ENCODE results near the gene KANSL1. TPM values are rescaled to one million over a fixed set of nuclear protein-coding genes. Genes with fewer than 3 reads are reported as not detected.
"Not testable (repeated sequence)": the region's sequence is repeated elsewhere in the genome, so short reads cannot be mapped to it uniquely, and the experiment has no call there.

Gene KANSL1
- total RNA-seq, 1 donor from 2014 or later, result 154 TPM

DNA sequence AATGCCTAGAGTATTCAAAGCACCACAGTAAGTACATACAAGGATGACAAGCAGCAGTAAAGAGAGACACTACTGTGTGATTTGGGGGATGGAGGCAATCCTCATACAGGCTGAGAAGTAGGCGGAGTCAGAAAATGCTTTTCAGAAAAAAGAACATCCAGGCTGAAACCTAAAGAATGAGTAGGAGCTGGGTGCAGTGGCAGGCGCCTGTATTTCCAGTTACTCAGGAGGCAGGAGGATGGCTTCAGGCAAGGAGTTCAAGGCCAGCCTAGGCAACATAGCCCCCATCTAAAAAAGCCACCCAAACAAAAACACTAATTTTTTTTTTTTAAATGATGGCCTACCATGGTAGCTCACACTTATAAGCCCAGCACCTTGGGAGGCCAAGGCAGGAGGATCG, 10.3 kb downstream of the KANSL1 start:
- peak overlapping the region; percentile 2 for H3K27ac Mint-ChIP-seq (ENCODE audit: unreplicated experiment)
- H3K9me3 Mint-ChIP-seq (ENCODE audit: unreplicated experiment), result no peaks in the 10 kb centered on the region
- H3K36me3 Mint-ChIP-seq (ENCODE audit: low read depth, unreplicated experiment), result peaks cover 4% of the 10 kb centered on the region
- TF ChIP-seq, protein P1, sequence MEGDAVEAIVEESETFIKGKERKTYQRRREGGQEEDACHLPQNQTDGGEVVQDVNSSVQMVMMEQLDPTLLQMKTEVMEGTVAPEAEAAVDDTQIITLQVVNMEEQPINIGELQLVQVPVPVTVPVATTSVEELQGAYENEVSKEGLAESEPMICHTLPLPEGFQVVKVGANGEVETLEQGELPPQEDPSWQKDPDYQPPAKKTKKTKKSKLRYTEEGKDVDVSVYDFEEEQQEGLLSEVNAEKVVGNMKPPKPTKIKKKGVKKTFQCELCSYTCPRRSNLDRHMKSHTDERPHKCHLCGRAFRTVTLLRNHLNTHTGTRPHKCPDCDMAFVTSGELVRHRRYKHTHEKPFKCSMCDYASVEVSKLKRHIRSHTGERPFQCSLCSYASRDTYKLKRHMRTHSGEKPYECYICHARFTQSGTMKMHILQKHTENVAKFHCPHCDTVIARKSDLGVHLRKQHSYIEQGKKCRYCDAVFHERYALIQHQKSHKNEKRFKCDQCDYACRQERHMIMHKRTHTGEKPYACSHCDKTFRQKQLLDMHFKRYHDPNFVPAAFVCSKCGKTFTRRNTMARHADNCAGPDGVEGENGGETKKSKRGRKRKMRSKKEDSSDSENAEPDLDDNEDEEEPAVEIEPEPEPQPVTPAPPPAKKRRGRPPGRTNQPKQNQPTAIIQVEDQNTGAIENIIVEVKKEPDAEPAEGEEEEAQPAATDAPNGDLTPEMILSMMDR (IDR thresholded peaks at IDR 0.05; ENCODE audit: unreplicated experiment), result no peak
- DNase-seq (ENCODE audit: low spot score), result no peak
- H3K4me1 Mint-ChIP-seq (ENCODE audit: unreplicated experiment), result peaks cover 76% of the 10 kb centered on the region
- H3K4me3 Mint-ChIP-seq (ENCODE audit: unreplicated experiment), result no peak overlapping the region
- peaks cover 8% of the 10 kb centered on the region for H3K27me3 Mint-ChIP-seq (ENCODE audit: unreplicated experiment)

DNA sequence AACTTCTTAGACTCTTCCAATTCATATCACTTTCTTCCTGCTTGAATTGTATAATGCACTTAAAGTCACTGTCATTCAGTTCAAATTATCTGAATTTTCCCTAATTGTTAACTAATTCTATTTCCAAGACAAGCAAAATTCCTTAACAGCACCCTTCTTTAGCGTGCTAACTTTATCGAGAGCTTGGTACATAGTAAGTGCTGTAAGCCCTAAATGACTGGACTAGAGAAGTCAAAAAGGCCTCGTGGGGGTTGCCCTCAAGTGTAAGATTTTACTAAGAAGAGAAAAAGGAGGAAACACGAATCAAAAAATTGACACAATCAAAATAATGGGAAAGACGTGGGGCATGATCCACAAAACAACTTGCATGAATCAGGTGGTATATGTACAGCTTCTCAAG, 11.3 kb downstream of the KANSL1 start:
- DNase-seq (ENCODE audit: low spot score), result no peak
- peak overlapping the region; percentile 79 for H3K27ac Mint-ChIP-seq (ENCODE audit: unreplicated experiment)
- H3K4me3 Mint-ChIP-seq (ENCODE audit: unreplicated experiment), result no peak overlapping the region
- peaks cover 73% of the 10 kb centered on the region for H3K4me1 Mint-ChIP-seq (ENCODE audit: unreplicated experiment)
- TF ChIP-seq, protein P1 (IDR thresholded peaks at IDR 0.05; ENCODE audit: unreplicated experiment), result no peak
- H3K27me3 Mint-ChIP-seq (ENCODE audit: unreplicated experiment), result peaks cover 8% of the 10 kb centered on the region
- H3K36me3 Mint-ChIP-seq (ENCODE audit: low read depth, unreplicated experiment), result peaks cover 4% of the 10 kb centered on the region
- no peaks in the 10 kb centered on the region for H3K9me3 Mint-ChIP-seq (ENCODE audit: unreplicated experiment)

DNA sequence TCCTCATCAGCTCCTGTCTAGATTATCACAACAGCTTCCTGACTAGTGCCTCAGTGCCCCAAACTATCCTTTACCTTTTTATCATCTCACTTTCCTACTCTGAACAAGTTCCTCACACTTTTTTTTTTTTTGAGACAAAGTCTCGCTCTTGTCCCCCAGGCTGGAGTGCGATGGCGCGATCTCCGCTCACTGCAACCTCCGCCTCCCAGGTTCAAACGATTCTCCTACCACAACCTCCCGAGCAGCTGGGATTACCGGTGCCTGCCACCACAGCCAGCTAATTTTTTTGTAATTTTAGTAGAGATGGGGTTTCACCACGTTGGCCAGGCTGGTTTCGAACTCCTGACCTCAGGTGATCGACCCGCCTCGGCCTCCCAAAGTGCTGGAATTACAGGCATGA, 11.9 kb downstream of the KANSL1 start:
- not testable (repeated sequence) for DNase-seq (ENCODE audit: low spot score); H3K36me3 Mint-ChIP-seq (ENCODE audit: low read depth, unreplicated experiment); H3K9me3 Mint-ChIP-seq (ENCODE audit: unreplicated experiment); H3K4me3 Mint-ChIP-seq (ENCODE audit: unreplicated experiment); H3K27me3 Mint-ChIP-seq (ENCODE audit: unreplicated experiment)
- Mint-ChIP-seq H3K27ac (ENCODE audit: unreplicated experiment) (peak overlapping the region; percentile 79), H3K4me1 (ENCODE audit: unreplicated experiment) (peaks cover 76% of the 10 kb centered on the region)

DNA sequence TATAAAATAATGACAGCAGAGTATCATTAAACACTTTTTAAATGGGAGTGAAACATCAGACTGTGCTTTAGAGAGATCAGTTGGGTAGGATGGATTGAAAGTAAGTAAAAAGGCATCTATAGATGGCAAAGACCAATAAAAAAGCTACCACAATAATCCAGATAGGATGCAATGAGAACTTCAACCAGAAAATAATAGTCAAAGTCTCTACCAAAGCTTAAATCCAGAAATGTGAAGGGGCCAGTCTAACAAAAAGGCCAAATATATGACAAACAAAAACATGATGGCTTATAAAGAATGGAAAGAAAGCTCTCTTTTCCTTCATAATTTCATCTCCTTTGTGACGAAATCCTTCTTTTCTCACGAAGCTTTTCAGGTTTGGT, 12.3 kb downstream of the KANSL1 start:
- peaks cover 78% of the 10 kb centered on the region for H3K4me1 Mint-ChIP-seq (ENCODE audit: unreplicated experiment)
- H3K4me3 Mint-ChIP-seq (ENCODE audit: unreplicated experiment), result no peak overlapping the region
- H3K27me3 Mint-ChIP-seq (ENCODE audit: unreplicated experiment), result peaks cover 8% of the 10 kb centered on the region
- H3K36me3 Mint-ChIP-seq (ENCODE audit: low read depth, unreplicated experiment), result peaks cover 4% of the 10 kb centered on the region
- H3K27ac Mint-ChIP-seq (ENCODE audit: unreplicated experiment), result peak overlapping the region; percentile 79
- DNase-seq (ENCODE audit: low spot score), result no peak
- H3K9me3 Mint-ChIP-seq (ENCODE audit: unreplicated experiment), result no peaks in the 10 kb centered on the region
- TF ChIP-seq, protein P1 (IDR thresholded peaks at IDR 0.05; ENCODE audit: unreplicated experiment), result no peak

DNA sequence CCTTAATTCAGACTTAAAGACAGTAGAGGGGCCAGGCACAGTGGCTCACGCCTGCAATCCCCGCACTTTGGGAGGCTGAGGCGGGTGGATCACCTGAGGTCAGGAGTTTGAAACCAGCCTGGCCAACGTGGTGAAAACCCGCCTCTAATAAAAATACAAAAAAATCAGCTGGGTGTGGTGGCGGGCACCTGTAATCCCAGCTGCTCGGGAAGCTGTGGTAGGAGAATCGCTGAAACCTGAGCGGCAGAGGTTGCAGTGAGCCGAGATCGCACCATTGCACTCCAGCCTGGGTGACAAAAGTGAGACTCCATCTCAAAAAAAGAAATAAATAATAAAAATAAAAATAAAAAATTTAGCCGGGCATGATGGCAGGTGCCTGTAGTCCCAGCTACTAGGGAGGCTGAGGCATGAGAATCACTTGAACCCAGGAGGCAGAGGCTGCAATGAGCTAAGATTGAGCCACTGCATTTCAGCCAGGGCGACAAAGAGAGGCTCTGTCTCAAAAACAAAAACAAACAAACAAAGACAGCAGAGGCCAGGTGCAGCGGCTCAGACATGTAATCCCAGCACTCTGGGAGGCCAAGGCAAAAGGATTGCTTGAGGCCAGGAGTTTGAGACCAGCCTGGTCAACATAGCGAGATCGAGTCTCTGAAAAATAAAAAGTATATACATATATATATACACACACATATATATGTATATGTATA, 12.9 kb downstream of the KANSL1 start:
- peaks cover 77% of the 10 kb centered on the region for H3K4me1 Mint-ChIP-seq (ENCODE audit: unreplicated experiment)
- H3K4me3 Mint-ChIP-seq (ENCODE audit: unreplicated experiment); H3K36me3 Mint-ChIP-seq (ENCODE audit: low read depth, unreplicated experiment); H3K27me3 Mint-ChIP-seq (ENCODE audit: unreplicated experiment); DNase-seq (ENCODE audit: low spot score); H3K9me3 Mint-ChIP-seq (ENCODE audit: unreplicated experiment): not testable (repeated sequence)
- H3K27ac Mint-ChIP-seq (ENCODE audit: unreplicated experiment), result peak overlapping the region; percentile 99

DNA sequence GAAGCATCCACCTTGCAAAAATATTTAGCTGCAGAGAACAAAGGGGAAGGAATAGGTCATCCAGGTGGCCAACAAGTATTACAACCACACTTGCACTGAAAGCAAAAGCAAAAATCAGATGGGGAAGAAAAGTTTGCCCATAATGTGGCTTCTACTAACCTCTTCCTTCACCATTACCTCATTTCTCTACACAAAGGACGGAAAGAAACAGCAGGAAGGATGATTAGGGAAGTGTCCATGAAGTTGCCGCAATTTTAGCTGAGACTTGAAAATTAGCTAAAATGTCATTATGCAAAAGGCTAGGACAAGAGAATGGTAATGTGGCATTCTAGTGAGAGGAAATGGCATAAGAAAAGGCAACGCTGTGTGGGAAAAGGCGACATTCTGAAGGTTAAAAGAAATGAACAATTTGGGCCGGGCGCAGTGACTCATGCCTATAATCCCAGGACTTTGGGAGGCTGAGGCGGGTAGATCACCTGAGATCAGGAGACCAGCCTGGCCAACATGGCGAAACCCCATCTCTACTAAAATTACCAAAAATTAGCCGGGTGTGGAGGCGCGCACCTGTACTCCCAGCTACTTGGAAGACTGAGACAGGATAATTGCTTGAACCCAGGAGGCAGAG, 13.7 kb downstream of the KANSL1 start:
- TF ChIP-seq, protein P1 (IDR thresholded peaks at IDR 0.05; ENCODE audit: unreplicated experiment), result no peak
- DNase-seq (ENCODE audit: low spot score), result no peak
- H3K4me1 Mint-ChIP-seq (ENCODE audit: unreplicated experiment), result peaks cover 74% of the 10 kb centered on the region
- no peaks in the 10 kb centered on the region for H3K9me3 Mint-ChIP-seq (ENCODE audit: unreplicated experiment)
- H3K27ac Mint-ChIP-seq (ENCODE audit: unreplicated experiment), result peak overlapping the region; percentile 99
- H3K4me3 Mint-ChIP-seq (ENCODE audit: unreplicated experiment), result peak overlapping the region; percentile 16
- peaks cover 4% of the 10 kb centered on the region for H3K36me3 Mint-ChIP-seq (ENCODE audit: low read depth, unreplicated experiment)
- peaks cover 9% of the 10 kb centered on the region for H3K27me3 Mint-ChIP-seq (ENCODE audit: unreplicated experiment)

All from endothelial cell (in vitro differentiated cells).